Effector memory CD4-positive, alpha-beta T cell (primary cell): ENCODE results near the gene SF3B5.

ENCODE experiments used
- DNase-seq, 3 donors: peaks; one replicate each; pipeline ENCODE4 v3.0.0-alpha.2; 2020
- H3K27ac ChIP-seq: 2 replicates; pipeline ENCODE4 v1.7.0; 2013; ENCODE audit warnings: mild to moderate bottlenecking, low read length, moderate library complexity; ENCODE audit not compliant: insufficient read depth, poor library complexity, severe bottlenecking
- H3K27me3 ChIP-seq: replicated peaks from 2 replicates; pipeline ENCODE4 v1.7.0; 2013; ENCODE audit warnings: mild to moderate bottlenecking, low read length; ENCODE audit not compliant: insufficient read depth, control insufficient read depth, poor library complexity, severe bottlenecking
- H3K36me3 ChIP-seq: 2 replicates; pipeline ENCODE4 v1.7.0; 2013; ENCODE audit warnings: mild to moderate bottlenecking, low read length, moderate library complexity; ENCODE audit not compliant: control insufficient read depth, insufficient read depth
- H3K4me1 ChIP-seq: 2 replicates; pipeline ENCODE4 v1.7.0; 2013; ENCODE audit warnings: low read length, mild to moderate bottlenecking; ENCODE audit not compliant: control insufficient read depth, insufficient read depth, poor library complexity, severe bottlenecking
- H3K4me3 ChIP-seq: 2 replicates; pipeline ENCODE4 v1.7.0; 2013; ENCODE audit warnings: low read length, low read depth, mild to moderate bottlenecking; ENCODE audit not compliant: insufficient read depth, poor library complexity, severe bottlenecking
- H3K9me3 ChIP-seq: 2 replicates; pipeline ENCODE4 v1.7.0; 2013; ENCODE audit warnings: mild to moderate bottlenecking, low read length, moderate library complexity; ENCODE audit not compliant: control insufficient read depth

The SF3B5 gene

GRCh38 chr6:144068794-144069193, 26.6 kb downstream of the SF3B5 start:
- H3K36me3 ChIP-seq: no peaks in the 10 kb centered on the region
- H3K4me1 ChIP-seq: peaks cover 7% of the 10 kb centered on the region
- DNase-seq: no peak
- H3K4me3 ChIP-seq: no peak overlapping the region
- no peaks in the 10 kb centered on the region for H3K9me3 ChIP-seq
- no peak overlapping the region for H3K27ac ChIP-seq
- no peaks in the 10 kb centered on the region for H3K27me3 ChIP-seq

- Histone ChIP-seq H3K36me3 (no peaks in the 10 kb centered on the region), H3K4me3 (no peak overlapping the region), H3K27me3 (no peaks in the 10 kb centered on the region), H3K4me1 (peaks cover 12% of the 10 kb centered on the region), H3K9me3 (no peaks in the 10 kb centered on the region), H3K27ac (no peak overlapping the region)
- no peak for DNase-seq
Measured at GRCh38 chr6:144066741-144067484, 28.5 kb downstream of the SF3B5 start.

GRCh38 chr6:144066255-144066654, 29.1 kb downstream of the SF3B5 start:
- DNase-seq: no peak
- no peak overlapping the region for H3K4me3 ChIP-seq
- no peaks in the 10 kb centered on the region for H3K9me3 ChIP-seq
- no peaks in the 10 kb centered on the region for H3K27me3 ChIP-seq
- no peaks in the 10 kb centered on the region for H3K36me3 ChIP-seq
- H3K27ac ChIP-seq: no peak overlapping the region
- peaks cover 12% of the 10 kb centered on the region for H3K4me1 ChIP-seq

- H3K27ac ChIP-seq: peak overlapping the region; percentile 84
- no peaks in the 10 kb centered on the region for H3K27me3 ChIP-seq
- no peak for DNase-seq
Measured at GRCh38 chr6:144065213-144065660, 30.1 kb downstream of the SF3B5 start.

GRCh38 chr6:144064402-144065212, 30.8 kb downstream of the SF3B5 start:
- H3K9me3 ChIP-seq: no peaks in the 10 kb centered on the region
- H3K27ac ChIP-seq: peak overlapping the region; percentile 84
- peak overlapping the region; percentile 89 for H3K4me3 ChIP-seq
- no peaks in the 10 kb centered on the region for H3K27me3 ChIP-seq
- H3K4me1 ChIP-seq: peaks cover 12% of the 10 kb centered on the region
- no peaks in the 10 kb centered on the region for H3K36me3 ChIP-seq
- DNase-seq: peak; percentile 14 to 30 (median 20)

More at GRCh38 chr6:144065213-144065660, 30.1 kb downstream of the SF3B5 start:
- Histone ChIP-seq H3K36me3 (no peaks in the 10 kb centered on the region), H3K9me3 (no peaks in the 10 kb centered on the region), H3K4me1 (peaks cover 12% of the 10 kb centered on the region), H3K4me3 (peak overlapping the region; percentile 89)

- Histone ChIP-seq H3K4me1 (peaks cover 12% of the 10 kb centered on the region), H3K9me3 (no peaks in the 10 kb centered on the region), H3K27me3 (no peaks in the 10 kb centered on the region), H3K36me3 (no peaks in the 10 kb centered on the region), H3K4me3 (peak overlapping the region; percentile 89), H3K27ac (peak overlapping the region; percentile 84)
- peak; percentile 78 to 86 (median 83) for DNase-seq
Measured at GRCh38 chr6:144063744-144064401, 31.5 kb downstream of the SF3B5 start.

GRCh38 chr6:144063246-144063743, 32.1 kb downstream of the SF3B5 start:
- peak in 1 of 3 donors; percentile 6 for DNase-seq

GRCh38 chr6:144062786-144063185, 32.6 kb downstream of the SF3B5 start:
- H3K27ac ChIP-seq: peak overlapping the region; percentile 84
- H3K4me1 ChIP-seq: peaks cover 12% of the 10 kb centered on the region
- no peaks in the 10 kb centered on the region for H3K9me3 ChIP-seq
- H3K4me3 ChIP-seq: no peak overlapping the region
- no peak for DNase-seq
- H3K27me3 ChIP-seq: no peaks in the 10 kb centered on the region
- no peaks in the 10 kb centered on the region for H3K36me3 ChIP-seq

More at GRCh38 chr6:144063246-144063743, 32.1 kb downstream of the SF3B5 start:
- Histone ChIP-seq H3K27ac (peak overlapping the region; percentile 84), H3K9me3 (no peaks in the 10 kb centered on the region), H3K4me3 (peak overlapping the region; percentile 89), H3K27me3 (no peaks in the 10 kb centered on the region), H3K4me1 (peaks cover 12% of the 10 kb centered on the region), H3K36me3 (no peaks in the 10 kb centered on the region)

GRCh38 chr6:144059139-144059538, 36.2 kb downstream of the SF3B5 start:
- Histone ChIP-seq H3K4me3 (no peak overlapping the region), H3K36me3 (no peaks in the 10 kb centered on the region), H3K4me1 (peaks cover 12% of the 10 kb centered on the region), H3K27me3 (no peaks in the 10 kb centered on the region), H3K9me3 (no peaks in the 10 kb centered on the region), H3K27ac (no peak overlapping the region)
- no peak for DNase-seq
